ENCODE measurements around the gene SLC36A1. TPM values are rescaled to one million over a fixed set of nuclear protein-coding genes. Genes with fewer than 3 reads are reported as not detected.
A peak's percentile ranks its signal among the peaks of the same experiment; 100 is the strongest.

The SLC36A1 gene

DNA sequence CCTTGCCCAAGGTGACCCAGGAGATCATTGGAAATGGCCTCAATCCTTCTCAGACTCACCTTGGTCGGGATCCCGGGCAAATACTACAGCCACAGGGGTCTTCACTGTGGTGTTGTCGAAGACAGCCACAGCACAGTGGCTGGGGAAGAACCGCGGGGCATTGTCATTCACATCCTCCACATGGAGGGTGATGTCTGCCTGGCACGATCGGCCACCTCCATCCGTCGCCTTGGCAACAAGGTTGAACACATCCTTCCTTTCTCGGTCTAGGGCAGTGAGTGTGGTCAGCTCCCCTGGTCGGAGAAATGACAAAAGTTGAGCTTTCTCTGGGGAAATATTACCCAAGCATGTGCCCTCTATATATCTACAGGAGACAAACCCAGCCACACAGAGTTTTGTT lies 86.9 kb downstream of the SLC36A1 start:
- Histone ChIP-seq H2BK12ac (ENCODE audit: low read length) (no peak overlapping the region), H3K9ac (ENCODE audit: low read depth, low read length, poor library complexity) (no peak overlapping the region), H2BK120ac (ENCODE audit: low read depth, low read length) (no peak overlapping the region), H2BK15ac (ENCODE audit: low read length) (peak overlapping the region; percentile 14), H3K9me3 (replicated peaks in 1 of 2; ENCODE audit: control insufficient read depth in 2 of 2, insufficient read depth in 1 of 2, low read depth in 1 of 2, low read length in 2 of 2) (no peaks in the 10 kb centered on the region), H4K8ac (ENCODE audit: low read depth, low read length) (no peak overlapping the region), H3K23ac (ENCODE audit: low read depth, low read length, poor library complexity) (peak overlapping the region; percentile 59), H3K14ac (ENCODE audit: low read length) (no peak overlapping the region), H3K4me2 (ENCODE audit: insufficient read depth, low read length, poor library complexity, severe bottlenecking) (no peak overlapping the region), H3K79me1 (ENCODE audit: low read depth, low read length) (no peaks in the 10 kb centered on the region), H3K4me1 (ENCODE audit: control insufficient read depth in 2 of 2, insufficient read depth in 1 of 2, low read depth in 1 of 2, low read length in 2 of 2) (peaks cover 0 to 4% of the 10 kb centered on the region in 2 donors), H2AK5ac (ENCODE audit: low read depth, low read length) (no peak overlapping the region), H3K18ac (ENCODE audit: low read length) (peak overlapping the region; percentile 5), H3K4me3 (ENCODE audit: low read length in 2 of 2) (no peak overlapping the region), H3K27ac (replicated peaks; ENCODE audit: low read length) (no peak overlapping the region), H4K91ac (ENCODE audit: low read depth, low read length, poor library complexity) (no peak overlapping the region), H3K27me3 (ENCODE audit: control insufficient read depth in 3 of 3, insufficient read depth in 3 of 3, low read depth in 1 of 3, low read length in 3 of 3) (peaks cover 0 to 30% (median 0%) of the 10 kb centered on the region in 3 experiments), H2AFZ (ENCODE audit: low read length) (no peak overlapping the region), H2BK5ac (ENCODE audit: low read length) (no peak overlapping the region), H3K4ac (ENCODE audit: low read length) (no peak overlapping the region), H3K36me3 (replicated peaks in 1 of 2; ENCODE audit: control insufficient read depth in 2 of 2, insufficient read depth in 2 of 2, low read length in 2 of 2) (no peaks in the 10 kb centered on the region)
- no CpG with 5 or more reads among the region's 11 CpGs for WGBS, 2 donors (ENCODE audit: extremely low coverage in 2 of 2, insufficient read length in 2 of 2, insufficient replicate concordance in 1 of 2)
- no peak for DNase-seq (ENCODE audit: low spot score)

- WGBS, 2 donors (ENCODE audit: extremely low coverage in 2 of 2, insufficient read length in 2 of 2, insufficient replicate concordance in 1 of 2) = 95 to 100% methylated on average over 1 of the region's 4 CpGs
- no peaks in the 10 kb centered on the region for H3K36me3 ChIP-seq (replicated peaks in 1 of 2; ENCODE audit: control insufficient read depth in 2 of 2, insufficient read depth in 2 of 2, low read length in 2 of 2)
- no peak overlapping the region for H4K91ac ChIP-seq (ENCODE audit: low read depth, low read length, poor library complexity)
- H3K9me3 ChIP-seq (replicated peaks in 1 of 2; ENCODE audit: control insufficient read depth in 2 of 2, insufficient read depth in 1 of 2, low read depth in 1 of 2, low read length in 2 of 2) = no peaks in the 10 kb centered on the region
- H2BK5ac ChIP-seq (ENCODE audit: low read length) = no peak overlapping the region
- no peak overlapping the region for H3K27ac ChIP-seq (replicated peaks; ENCODE audit: low read length)
- DNase-seq (ENCODE audit: low spot score) = no peak
- no peak overlapping the region for H2BK15ac ChIP-seq (ENCODE audit: low read length)
- H3K79me1 ChIP-seq (ENCODE audit: low read depth, low read length) = no peaks in the 10 kb centered on the region
- peaks cover 0 to 4% of the 10 kb centered on the region in 2 donors for H3K4me1 ChIP-seq (ENCODE audit: control insufficient read depth in 2 of 2, insufficient read depth in 1 of 2, low read depth in 1 of 2, low read length in 2 of 2)
- H2AK5ac ChIP-seq (ENCODE audit: low read depth, low read length) = no peak overlapping the region
- no peak overlapping the region for H3K4me3 ChIP-seq (ENCODE audit: low read length in 2 of 2)
- H3K14ac ChIP-seq (ENCODE audit: low read length) = no peak overlapping the region
- no peak overlapping the region for H3K23ac ChIP-seq (ENCODE audit: low read depth, low read length, poor library complexity)
- H3K27me3 ChIP-seq (ENCODE audit: control insufficient read depth in 3 of 3, insufficient read depth in 3 of 3, low read depth in 1 of 3, low read length in 3 of 3) = peaks cover 0 to 28% (median 0%) of the 10 kb centered on the region in 3 experiments
- no peak overlapping the region for H3K4me2 ChIP-seq (ENCODE audit: insufficient read depth, low read length, poor library complexity, severe bottlenecking)
- no peak overlapping the region for H3K9ac ChIP-seq (ENCODE audit: low read depth, low read length, poor library complexity)
- no peak overlapping the region for H2BK12ac ChIP-seq (ENCODE audit: low read length)
- no peak overlapping the region for H2BK120ac ChIP-seq (ENCODE audit: low read depth, low read length)
- H2AFZ ChIP-seq (ENCODE audit: low read length) = no peak overlapping the region
- no peak overlapping the region for H3K4ac ChIP-seq (ENCODE audit: low read length)
- H3K18ac ChIP-seq (ENCODE audit: low read length) = no peak overlapping the region
- H4K8ac ChIP-seq (ENCODE audit: low read depth, low read length) = no peak overlapping the region
Measured at GRCh38 chr5:151537044-151537443, 89.6 kb downstream of the SLC36A1 start.

- Histone ChIP-seq H2BK5ac (ENCODE audit: low read length) (no peak overlapping the region), H2AK5ac (ENCODE audit: low read depth, low read length) (no peak overlapping the region), H3K9me3 (replicated peaks in 1 of 2; ENCODE audit: control insufficient read depth in 2 of 2, insufficient read depth in 1 of 2, low read depth in 1 of 2, low read length in 2 of 2) (no peaks in the 10 kb centered on the region), H4K91ac (ENCODE audit: low read depth, low read length, poor library complexity) (no peak overlapping the region), H3K14ac (ENCODE audit: low read length) (no peak overlapping the region), H2BK12ac (ENCODE audit: low read length) (no peak overlapping the region), H3K9ac (ENCODE audit: low read depth, low read length, poor library complexity) (no peak overlapping the region), H3K18ac (ENCODE audit: low read length) (no peak overlapping the region), H3K23ac (ENCODE audit: low read depth, low read length, poor library complexity) (no peak overlapping the region), H4K8ac (ENCODE audit: low read depth, low read length) (no peak overlapping the region), H3K27ac (replicated peaks; ENCODE audit: low read length) (no peak overlapping the region), H3K27me3 (ENCODE audit: control insufficient read depth in 3 of 3, insufficient read depth in 3 of 3, low read depth in 1 of 3, low read length in 3 of 3) (peaks cover 0 to 19% (median 0%) of the 10 kb centered on the region in 3 experiments), H2BK120ac (ENCODE audit: low read depth, low read length) (no peak overlapping the region), H3K79me1 (ENCODE audit: low read depth, low read length) (no peaks in the 10 kb centered on the region), H3K4ac (ENCODE audit: low read length) (no peak overlapping the region), H3K4me2 (ENCODE audit: insufficient read depth, low read length, poor library complexity, severe bottlenecking) (no peak overlapping the region), H3K4me1 (ENCODE audit: control insufficient read depth in 2 of 2, insufficient read depth in 1 of 2, low read depth in 1 of 2, low read length in 2 of 2) (no peaks in the 10 kb centered on the region), H3K36me3 (replicated peaks in 1 of 2; ENCODE audit: control insufficient read depth in 2 of 2, insufficient read depth in 2 of 2, low read length in 2 of 2) (no peaks in the 10 kb centered on the region), H2BK15ac (ENCODE audit: low read length) (no peak overlapping the region), H2AFZ (ENCODE audit: low read length) (no peak overlapping the region), H3K4me3 (ENCODE audit: low read length in 2 of 2) (no peak overlapping the region)
- no peak for DNase-seq (ENCODE audit: low spot score)
- WGBS, 2 donors (ENCODE audit: extremely low coverage in 2 of 2, insufficient read length in 2 of 2, insufficient replicate concordance in 1 of 2) = no CpG with 5 or more reads among the region's 2 CpGs
Measured at GRCh38 chr5:151541571-151541970, 94.2 kb downstream of the SLC36A1 start.

Small RNA genes lying within 50 kb of the gene (small RNA-seq; reads per million reads assigned to genes)
- gene MIR6499 (ENCODE audit: insufficient read depth) (not detected), gene RNA5SP197 (ENCODE audit: insufficient read depth) (1.6 reads per million)

Measured in neuronal stem cell (in vitro differentiated cells).